Colon (tissue), 2 donors: ENCODE results near the gene RITA1.
"Not testable (repeated sequence)": the region's sequence is repeated elsewhere in the genome, so short reads cannot be mapped to it uniquely, and the experiment has no call there.

Source experiments
- FAIRE-seq: peaks from 2 replicates; lab custom pipeline; 2012; peaks lifted over from hg19 to GRCh38; lab: Jason Lieb, UNC
- donor health status: control.
- donor health status: control.

The RITA1 gene, protein sequence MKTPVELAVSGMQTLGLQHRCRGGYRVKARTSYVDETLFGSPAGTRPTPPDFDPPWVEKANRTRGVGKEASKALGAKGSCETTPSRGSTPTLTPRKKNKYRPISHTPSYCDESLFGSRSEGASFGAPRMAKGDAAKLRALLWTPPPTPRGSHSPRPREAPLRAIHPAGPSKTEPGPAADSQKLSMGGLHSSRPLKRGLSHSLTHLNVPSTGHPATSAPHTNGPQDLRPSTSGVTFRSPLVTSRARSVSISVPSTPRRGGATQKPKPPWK

GRCh38 chr12:113185180-113186032 lies at the start of gene RITA1, which contains the start of gene DDX54:
RITA1 (plus strand) TSS chr12:113185721; CDS start chr12:113186747, 1,026 bp downstream.
DDX54 (minus strand) TSS chr12:113185478; CDS start chr12:113185451, 27 bp downstream.
- no peak for FAIRE-seq

- FAIRE-seq = no peak
Measured at GRCh38 chr12:113136128-113136989, 49.2 kb upstream of the RITA1 start.

GRCh38 chr12:113136990-113137511 lies 48.5 kb upstream of the RITA1 start:
- no peak for FAIRE-seq

DNA sequence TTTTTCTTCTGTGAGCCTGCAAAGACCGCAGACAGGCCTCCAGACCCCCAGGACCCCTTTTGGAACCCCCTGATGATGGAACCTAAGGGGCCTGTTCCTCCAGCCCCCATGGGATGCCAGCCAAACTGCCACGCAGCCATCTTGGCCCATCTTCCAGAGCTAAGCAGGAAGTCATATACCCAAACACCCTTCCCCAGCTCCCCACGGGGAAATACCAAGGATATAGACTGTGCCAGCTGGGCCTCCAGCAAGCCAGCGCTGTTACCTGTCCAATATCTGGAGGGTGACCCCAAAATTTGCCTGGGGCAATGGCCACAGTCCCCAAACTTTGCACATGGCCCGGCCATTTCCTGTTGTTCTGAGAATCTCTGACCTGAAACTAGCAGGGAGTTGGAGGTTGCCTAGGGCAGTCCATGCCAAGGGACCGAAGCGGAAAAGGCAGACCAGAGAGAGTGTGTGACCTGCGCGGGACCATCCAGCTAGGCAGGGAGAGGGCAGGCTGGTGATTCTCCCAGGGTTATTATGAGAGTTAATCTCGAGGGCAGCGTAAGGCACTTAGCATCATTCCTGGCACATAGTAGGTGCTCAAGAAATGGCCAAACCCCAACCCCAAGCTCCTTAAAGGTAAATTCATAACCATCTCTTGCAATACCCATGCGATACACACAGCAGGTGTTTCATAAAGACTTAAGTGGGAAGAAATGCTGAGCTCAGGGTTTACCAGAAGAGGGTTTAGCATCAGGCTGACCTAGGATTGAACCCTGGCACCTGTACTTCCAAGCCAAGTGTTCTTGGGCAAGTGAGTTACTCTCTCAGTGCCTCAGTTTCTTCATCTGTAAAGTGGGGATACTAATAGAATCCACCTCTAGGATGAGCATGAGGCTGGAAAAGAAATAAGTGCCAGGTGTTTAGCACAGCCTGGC lies 47.4 kb upstream of the RITA1 start:
- FAIRE-seq = no peak

- no peak for FAIRE-seq
Measured at GRCh38 chr12:113138826-113139225, 46.7 kb upstream of the RITA1 start.

- FAIRE-seq = no peak
Measured at GRCh38 chr12:113140706-113141105, 44.8 kb upstream of the RITA1 start.

GRCh38 chr12:113141716-113142115 lies 43.8 kb upstream of the RITA1 start:
- not testable (repeated sequence) for FAIRE-seq

GRCh38 chr12:113142173-113142885 lies 43.2 kb upstream of the RITA1 start:
- FAIRE-seq = no peak

DNA sequence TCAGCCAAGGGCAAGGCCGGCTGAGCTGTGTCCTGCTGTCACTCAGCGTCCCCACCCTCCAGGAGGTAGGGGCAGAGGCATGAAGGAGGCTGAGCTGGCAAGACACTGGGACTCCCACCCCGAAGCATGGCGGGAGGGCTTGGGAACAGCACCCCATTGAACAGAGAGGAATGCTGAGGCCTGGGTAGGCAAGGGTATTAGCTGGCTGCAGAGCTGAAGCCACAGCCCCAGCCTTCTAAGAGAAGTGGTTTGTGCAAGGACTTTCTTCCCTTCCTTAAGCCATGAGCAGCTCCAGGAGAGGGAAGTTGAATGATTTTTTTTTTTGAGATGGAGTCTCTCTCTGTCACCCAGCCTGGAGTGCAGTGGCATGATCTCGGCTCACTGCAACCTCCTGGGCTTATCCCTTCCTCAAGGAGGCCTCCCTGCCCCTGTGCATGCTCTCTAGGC lies 42.6 kb upstream of the RITA1 start:
- no peak for FAIRE-seq

- no peak for FAIRE-seq
Measured at GRCh38 chr12:113143959-113144358, 41.6 kb upstream of the RITA1 start.

DNA sequence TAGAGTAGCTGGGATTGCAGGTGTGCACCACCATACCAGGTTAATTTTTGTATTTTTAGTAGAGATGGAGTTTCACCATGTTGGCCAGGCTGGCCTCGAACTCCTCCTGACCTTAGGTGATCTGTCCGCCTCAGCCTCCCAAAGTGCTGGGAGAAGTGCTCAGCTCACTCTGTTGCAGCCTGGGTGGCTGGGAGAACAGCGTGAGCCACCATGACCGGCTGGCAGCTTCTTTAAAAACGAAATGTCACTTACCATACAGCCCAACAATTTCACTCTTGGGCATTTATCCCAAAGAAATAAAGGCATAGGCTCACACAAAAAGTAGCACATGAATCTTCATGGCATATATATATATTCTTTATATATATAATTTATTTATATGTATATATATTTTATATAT lies 40.7 kb upstream of the RITA1 start:
- FAIRE-seq = no peak

DNA sequence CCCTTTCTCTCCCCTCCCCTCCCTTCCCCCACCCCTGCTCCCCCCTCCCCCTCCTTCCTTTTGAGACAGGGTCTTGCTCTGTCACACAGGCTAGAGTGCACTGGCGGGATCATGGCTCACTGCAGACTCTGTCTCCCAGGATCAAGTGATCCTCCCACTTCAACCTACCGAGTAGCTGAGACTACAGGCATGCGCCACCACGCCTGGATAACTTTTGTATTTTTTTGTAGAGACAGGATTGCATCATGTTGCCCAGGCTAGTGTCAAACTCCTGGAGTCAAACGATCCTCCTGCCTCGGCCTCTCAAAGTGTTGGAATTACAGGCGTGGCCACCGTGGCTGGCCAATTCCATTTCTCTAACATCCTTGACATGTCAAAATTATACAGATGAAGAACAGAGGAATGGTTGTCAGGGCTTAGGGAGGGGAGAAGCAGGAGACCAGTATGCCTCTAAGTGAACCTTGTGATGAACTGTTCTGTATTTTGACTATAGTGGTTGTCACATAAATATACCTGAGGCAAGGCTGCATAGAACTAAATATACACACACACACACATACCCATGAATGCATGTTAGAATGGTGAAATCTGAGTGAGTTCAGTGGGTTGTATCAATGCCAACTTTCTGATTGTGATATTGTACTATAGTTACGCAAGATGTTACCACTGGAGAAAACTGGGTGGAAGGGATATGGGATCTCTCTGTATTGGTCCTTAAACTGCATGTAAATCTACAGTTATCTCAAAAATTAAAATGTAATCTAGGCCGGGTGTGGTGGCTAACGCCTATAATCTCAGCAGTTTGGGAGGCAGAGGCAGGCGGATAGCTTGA lies 39.6 kb upstream of the RITA1 start:
- FAIRE-seq = no peak

GRCh38 chr12:113146999-113147398 lies 38.5 kb upstream of the RITA1 start:
- no peak for FAIRE-seq

- no peak for FAIRE-seq
Measured at GRCh38 chr12:113149361-113150150, 36.0 kb upstream of the RITA1 start, which contains the start of gene CFAP73. CFAP73 (plus strand) TSS chr12:113149724; CDS start chr12:113149858, 134 bp downstream.

DNA sequence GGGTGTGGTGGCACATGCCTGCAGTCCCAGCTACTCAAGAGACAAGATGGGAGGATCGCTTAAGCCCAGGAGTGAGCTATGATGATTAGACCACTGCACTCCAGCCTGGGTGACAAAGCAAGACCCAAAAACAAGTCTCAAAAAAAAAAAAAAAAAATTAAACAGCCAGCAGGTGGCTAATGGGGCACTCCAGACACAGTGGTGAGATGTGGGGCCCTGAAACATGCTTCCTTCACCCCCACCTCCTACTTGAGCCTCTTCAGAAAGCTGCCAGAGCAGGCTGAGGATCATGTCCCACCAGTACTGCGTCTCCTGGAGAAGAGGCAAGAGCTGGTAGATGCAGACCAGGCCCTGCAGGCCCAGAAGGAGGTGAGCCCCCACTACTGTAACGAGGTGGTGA lies 33.9 kb upstream of the RITA1 start:
- FAIRE-seq = no peak

- no peak for FAIRE-seq
Measured at GRCh38 chr12:113152196-113152834, 33.2 kb upstream of the RITA1 start.

GRCh38 chr12:113152835-113153814 lies 32.4 kb upstream of the RITA1 start:
- FAIRE-seq = no peak
